A549 treated with RU486 at 1 μM for 4 hours (cell line): Measurements from ENCODE around the gene CYP2F1. TPM values are rescaled to one million over a fixed set of nuclear protein-coding genes. Genes with fewer than 3 reads are reported as not detected.

Source experiments
- total RNA-seq: library from RNA; stranded (reverse); fragments of 200-300 nt; extraction: Qiagen RNA extraction; gene quantifications from 5 replicates; pipeline ENCODE4 v1.2.3, GENCODE V29; 2022; ENCODE audit warnings: low read depth

The CYP2F1 gene, protein sequence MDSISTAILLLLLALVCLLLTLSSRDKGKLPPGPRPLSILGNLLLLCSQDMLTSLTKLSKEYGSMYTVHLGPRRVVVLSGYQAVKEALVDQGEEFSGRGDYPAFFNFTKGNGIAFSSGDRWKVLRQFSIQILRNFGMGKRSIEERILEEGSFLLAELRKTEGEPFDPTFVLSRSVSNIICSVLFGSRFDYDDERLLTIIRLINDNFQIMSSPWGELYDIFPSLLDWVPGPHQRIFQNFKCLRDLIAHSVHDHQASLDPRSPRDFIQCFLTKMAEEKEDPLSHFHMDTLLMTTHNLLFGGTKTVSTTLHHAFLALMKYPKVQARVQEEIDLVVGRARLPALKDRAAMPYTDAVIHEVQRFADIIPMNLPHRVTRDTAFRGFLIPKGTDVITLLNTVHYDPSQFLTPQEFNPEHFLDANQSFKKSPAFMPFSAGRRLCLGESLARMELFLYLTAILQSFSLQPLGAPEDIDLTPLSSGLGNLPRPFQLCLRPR
- not detected in 5 replicates for total RNA-seq

DNA sequence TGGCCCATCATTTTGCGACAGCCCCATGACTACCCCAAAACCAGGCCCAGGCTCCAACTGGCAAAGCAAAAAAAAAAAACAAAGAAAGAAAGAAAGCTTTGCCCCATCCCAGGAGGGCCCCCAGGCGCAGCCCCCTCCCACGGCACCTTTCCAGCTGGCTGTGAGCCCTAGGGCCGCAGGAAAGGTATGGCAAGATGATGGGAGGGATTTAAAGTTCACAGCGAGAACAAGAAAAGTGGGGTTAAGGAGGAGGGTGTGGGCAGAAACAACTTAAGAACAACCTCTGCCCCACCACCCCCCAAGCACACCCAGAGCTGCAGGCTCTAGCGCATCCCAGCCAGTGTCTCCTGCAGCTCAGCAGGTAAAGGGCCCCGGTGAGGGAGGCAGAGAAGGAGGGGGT is at the start of gene CYP2F1:
Gene CYP2F1, plus strand, starts transcription at position 301 of the 400 bp plus-strand sequence. CDS start 1,757 bp downstream, outside the sequence.

DNA sequence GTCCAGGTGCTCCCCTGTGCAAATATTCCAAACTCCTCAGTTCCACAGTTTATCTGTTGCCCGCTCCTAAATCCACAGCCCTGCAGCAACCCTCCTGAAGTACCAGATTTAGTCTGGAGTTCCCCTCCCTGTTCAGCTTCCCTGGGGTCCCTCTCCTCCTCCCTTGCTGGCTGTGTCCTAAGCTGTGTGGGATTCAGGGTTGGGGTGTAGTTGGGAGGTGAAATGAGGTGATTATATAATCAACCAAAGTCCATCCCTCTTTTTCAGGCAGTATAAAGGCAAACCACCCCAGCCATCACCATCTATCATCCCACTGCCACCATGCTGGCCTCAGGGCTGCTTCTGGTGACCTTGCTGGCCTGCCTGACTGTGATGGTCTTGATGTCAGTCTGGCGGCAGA is 26.1 kb upstream of the CYP2F1 start, which contains the start of gene CYP2A13:
Gene CYP2A13, plus strand, starts transcription at position 301 of the 400 bp plus-strand sequence. Its CDS starts 21 bp downstream, at position 322.

Other genes starting within 250 kb of the CYP2F1 start
- not detected in 5 replicates for gene CYP2A7, start 232.2 kb upstream of the CYP2F1 start, total RNA-seq
- gene CYP2B6, start 123.2 kb upstream of the CYP2F1 start, total RNA-seq = 0.11 TPM in 1 of 5 replicates, not detected in the others
- gene CYP2A13, start 26.0 kb upstream of the CYP2F1 start, total RNA-seq = not detected in 5 replicates
- 20.6 to 26.6 TPM (median 26.0 TPM) in 5 replicates for gene CYP2S1, start 78.8 kb downstream of the CYP2F1 start, total RNA-seq
- 114 to 129 TPM (median 122 TPM) in 5 replicates for gene AXL, start 104.8 kb downstream of the CYP2F1 start, total RNA-seq
- gene HNRNPUL1, start 149.9 kb downstream of the CYP2F1 start, total RNA-seq = 289 to 322 TPM (median 318 TPM) in 5 replicates
- 30.4 to 43.7 TPM (median 40.8 TPM) in 5 replicates for gene CCDC97, start 195.7 kb downstream of the CYP2F1 start, total RNA-seq
- 137 to 164 TPM (median 148 TPM) in 5 replicates for gene TGFB1, start 239.5 kb downstream of the CYP2F1 start, total RNA-seq
- 23.3 to 35.3 TPM (median 33.2 TPM) in 5 replicates for gene B9D2, start 249.7 kb downstream of the CYP2F1 start, total RNA-seq